K562 (cell line): ENCODE data around the gene PPP1R12B. TPM values are rescaled to one million over a fixed set of nuclear protein-coding genes. Genes with fewer than 3 reads are reported as not detected.

Experiments
- ATAC-seq: fragments of 200-7000 bp; cut with Tn5 transposase; 3 replicates; pipeline ENCODE4 v1.9.1; 2020; ENCODE audit warnings: moderate library complexity
- BruUV-seq: library from RNA; stranded (reverse); fragments of 400-500 nt; replicated peaks from 2 replicates; lab custom pipeline; 2021; lab: Mats Ljungman, UMichigan
- CTCF ChIA-PET: fragments of 300-600 bp; formaldehyde crosslinking; extraction: SDS; loops from one replicate; lab custom pipeline; 2021; ENCODE audit warnings: low intra/inter-chr PET ratio; lab: Yijun Ruan, JAX
- POLR2A ChIA-PET: fragments of 300-600, 350-650 bp; sonication (Branson Sonifier 250); formaldehyde crosslinking; extraction: SDS; loops from one replicate; lab custom pipeline; 2021; ENCODE audit warnings: antibody characterized with exemption, inconsistent platforms; lab: Yijun Ruan, JAX
- DNase-seq, 4 experiments: peaks; one replicate each; pipeline versions ENCODE4 v3.0.0 to v3.0.0-alpha.2; 2011 to 2018; ENCODE audit warnings: low spot score in 3 of 4, mixed read lengths in 3 of 4; ENCODE audit errors: extremely low read depth in 1 of 4
- FAIRE-seq: peaks from 2 replicates; lab custom pipeline; 2011; peaks lifted over from hg19 to GRCh38; lab: Jason Lieb, UNC
- H2AFZ ChIP-seq: 2 replicates; pipeline ENCODE4 v1.6.0; 2011; ENCODE audit warnings: low read depth, low read length, control low read depth, inconsistent platforms
- H3K27ac ChIP-seq: fragments of 200-600 bp; 3 replicates; pipeline ENCODE4 v1.8.0; 2011; ENCODE audit warnings: low read depth, mild to moderate bottlenecking, control low read depth, inconsistent platforms, low read length, moderate library complexity, mixed read lengths; ENCODE audit errors: extremely low read depth
- H3K27me3 ChIP-seq, 2 experiments: fragments of 300-600 bp in 1 of 2; 2 replicates in 1 of 2; 3 replicates in 1 of 2; pipeline versions ENCODE4 v1.6.0 to v1.8.0; 2011; ENCODE audit warnings: inconsistent platforms in 2 of 2, low read length in 2 of 2, mild to moderate bottlenecking in 1 of 2, mixed read lengths in 1 of 2, moderate library complexity in 1 of 2; ENCODE audit not compliant: control insufficient read depth in 2 of 2, insufficient read depth in 2 of 2
- H3K36me3 ChIP-seq: fragments of 300-600 bp; 3 replicates; pipeline ENCODE4 v1.8.0; 2011; ENCODE audit warnings: mild to moderate bottlenecking, low read length, inconsistent platforms; ENCODE audit not compliant: control insufficient read depth, insufficient read depth
- H3K4me1 ChIP-seq, 2 experiments: fragments of 200-600 bp in 1 of 2; replicated peaks in 1 of 2; 2 replicates in 1 of 2; 3 replicates in 1 of 2; pipeline versions ENCODE4 v1.5.1 to v1.8.0; 2011; ENCODE audit warnings: inconsistent platforms in 2 of 2, low read length in 2 of 2, mild to moderate bottlenecking in 1 of 2, mixed read lengths in 1 of 2, moderate library complexity in 1 of 2; ENCODE audit not compliant: control insufficient read depth in 2 of 2, insufficient read depth in 2 of 2
- H3K4me2 ChIP-seq: 2 replicates; pipeline ENCODE4 v1.6.1; 2011; ENCODE audit warnings: low read length, control low read depth, inconsistent platforms, mixed read lengths; ENCODE audit not compliant: insufficient read depth
- H3K4me3 ChIP-seq: fragments of 200-600 bp; sonication (generic), shearing (Covaris generic); 2 replicates; pipeline ENCODE4 v1.5.1; 2016; ENCODE audit warnings: control low read depth, inconsistent platforms
- H3K79me2 ChIP-seq: fragments of 200-600 bp; 3 replicates; pipeline ENCODE4 v1.8.0; 2011; ENCODE audit warnings: low read length, inconsistent platforms; ENCODE audit not compliant: control insufficient read depth, insufficient read depth
- H3K9ac ChIP-seq, 2 experiments: 2 replicates each; pipeline versions ENCODE4 v1.6.0 to v1.6.1; 2011; ENCODE audit warnings: low read depth in 2 of 2, low read length in 2 of 2, control low read depth in 1 of 2, inconsistent platforms in 1 of 2, mild to moderate bottlenecking in 1 of 2, mixed read lengths in 1 of 2; ENCODE audit not compliant: insufficient read depth in 1 of 2
- H3K9me1 ChIP-seq: one replicate; pipeline ENCODE4 v1.6.0; 2011; ENCODE audit warnings: inconsistent platforms, mild to moderate bottlenecking, low read length, moderate library complexity; ENCODE audit not compliant: control insufficient read depth, insufficient read depth
- H3K9me3 ChIP-seq: replicated peaks from 2 replicates; pipeline ENCODE4 v1.5.1; 2011; ENCODE audit warnings: low read depth, low read length, inconsistent platforms; ENCODE audit not compliant: control insufficient read depth, insufficient read depth
- H4K20me1 ChIP-seq: replicated peaks from 2 replicates; pipeline ENCODE4 v1.6.1; 2011; ENCODE audit warnings: low read length, inconsistent platforms, mixed read lengths; ENCODE audit not compliant: control insufficient read depth, insufficient read depth
- ATF7 ChIP-seq: fragments of 450-650 bp; IDR thresholded peaks from 2 replicates; pipeline ENCODE4 v1.7.1; 2014; ENCODE audit warnings: mild to moderate bottlenecking, moderate library complexity
- BRF2 ChIP-seq: IDR thresholded peaks from 3 replicates; pipeline ENCODE4 v1.6.1; 2011; ENCODE audit warnings: borderline replicate concordance, mild to moderate bottlenecking; ENCODE audit not compliant: insufficient read length, insufficient read depth
- CEBPZ ChIP-seq: fragments of 150-350 bp; IDR thresholded peaks from 2 replicates; pipeline ENCODE4 v1.6.1; 2014; ENCODE audit warnings: low read depth, mild to moderate bottlenecking, low read length, borderline replicate concordance
- FOS ChIP-seq: IDR thresholded peaks from 3 replicates; pipeline ENCODE4 v1.6.1; 2011; ENCODE audit not compliant: insufficient read length; ENCODE audit errors: extremely low read depth
- FOXK2 ChIP-seq, 2 experiments: fragments of 450-650 bp; IDR thresholded peaks in 1 of 2; conservative IDR thresholded peaks in 1 of 2; 2 replicates each; pipeline ENCODE4 v1.6.1; 2016; ENCODE audit warnings: low read depth in 2 of 2, mild to moderate bottlenecking in 1 of 2
- GABPA ChIP-seq: fragments of 200-800 bp; sonication (Bioruptor generic); conservative IDR thresholded peaks from 2 replicates; pipeline ENCODE4 v1.6.1; 2016; ENCODE audit warnings: low read depth, missing genetic modification characterization, missing compliant biosample characterization
- GATA2 ChIP-seq: sonication (generic); formaldehyde crosslinking; IDR thresholded peaks from 2 replicates; pipeline ENCODE4 v1.4.0; 2020; ENCODE audit warnings: mild to moderate bottlenecking, missing genetic modification reagents
- GTF2B ChIP-seq: IDR thresholded peaks from 2 replicates; pipeline ENCODE4 v1.6.1; 2011; ENCODE audit not compliant: insufficient read length; ENCODE audit errors: extremely low read depth
- HNRNPL ChIP-seq: fragments of 200-400 bp; formaldehyde crosslinking; IDR thresholded peaks from 2 replicates; pipeline ENCODE4 v1.6.1; 2017; ENCODE audit warnings: low read depth, mild to moderate bottlenecking, low read length
- KAT2B ChIP-seq: IDR thresholded peaks from one replicate; pipeline ENCODE4 v1.6.1; 2012; ENCODE audit warnings: low read depth, mild to moderate bottlenecking, control low read depth, inconsistent platforms, low read length, moderate library complexity
- MEF2D ChIP-seq: conservative IDR thresholded peaks from 2 replicates; pipeline ENCODE4 v1.6.1; 2016; ENCODE audit warnings: low read depth, missing genetic modification characterization, missing compliant biosample characterization
- NCOA1 ChIP-seq: fragments of 450-650 bp; IDR thresholded peaks from 2 replicates; pipeline ENCODE4 v1.6.1; 2016; ENCODE audit warnings: low read depth
- SMAD4 ChIP-seq: fragments of 250-450 bp; sonication (Bioruptor Pico); conservative IDR thresholded peaks from 2 replicates; pipeline ENCODE4 v1.8.0; 2021; ENCODE audit warnings: inconsistent platforms, mild to moderate bottlenecking, moderate library complexity
- ZNF239 ChIP-seq: fragments of 250-450 bp; sonication (Bioruptor Pico); IDR thresholded peaks from 2 replicates; pipeline ENCODE4 v1.4.0; 2020; ENCODE audit warnings: mild to moderate bottlenecking
- ZNF324 ChIP-seq: fragments of 250-450 bp; sonication (Bioruptor Pico); IDR thresholded peaks from 2 replicates; pipeline ENCODE4 v1.4.0; 2020; ENCODE audit warnings: mild to moderate bottlenecking
- ZNF57 ChIP-seq: fragments of 450-650 bp; formaldehyde crosslinking; IDR thresholded peaks from 2 replicates; pipeline ENCODE4 v1.4.0; 2020; ENCODE audit warnings: mild to moderate bottlenecking, moderate library complexity
- ZNF699 ChIP-seq: fragments of 250-450 bp; sonication (Bioruptor Pico); IDR thresholded peaks from 2 replicates; pipeline ENCODE4 v1.8.0; 2021; ENCODE audit warnings: mild to moderate bottlenecking, moderate library complexity; ENCODE audit not compliant: insufficient replicate concordance
- WGBS: fragments of 100-300 bp; shearing (Covaris generic); methylation state at CpG from one replicate; pipeline ENCODE4 v1.1.6; 2016; ENCODE audit warnings: low coverage, mixed read lengths; ENCODE audit not compliant: insufficient coverage; ENCODE audit errors: missing lambda C conversion rate; 5-methylcytosine and 5-hydroxymethylcytosine counted together
- in situ Hi-C: fragments of 300-500 bp; cut with MboI; formaldehyde crosslinking; loops from 4 replicates; pipeline ENCODE4 v1.15.0; 2018; ENCODE audit warnings: inconsistent platforms, mixed read lengths
- intact Hi-C: fragments of 100-400 bp; cut with micrococcal nuclease; formaldehyde crosslinking; loops from 2 replicates; pipeline ENCODE4 v1.14.2; 2022
- polyA plus RNA-seq, 8 experiments: library from polyadenylated mRNA; depleted of rRNA in 4 of 8; stranded (reverse) in 5 of 8; unstranded in 3 of 8; fragments of >200 nt; fragmentation: Nextera tagmentation in 2 of 8; fragmentation: Illumina TruSeq in 1 of 8; extraction: Ambion mirVana in 2 of 8; extraction: Trizol in 1 of 8; gene quantifications; 2 replicates each; pipeline versions ENCODE4 v1.2.1 to v1.2.3, GENCODE V29; 2011 to 2014; ENCODE audit warnings: inconsistent platforms in 1 of 8, missing spikeins in 1 of 8
- total RNA-seq, 7 experiments: library from RNA; depleted of rRNA in 6 of 7; stranded (reverse); fragments of >200 nt in 6 of 7; fragmentation: Illumina TruSeq in 2 of 7; extraction: Trizol in 2 of 7; gene quantifications; 2 replicates each; pipeline versions ENCODE4 v1.2.1 to v1.2.3, GENCODE V29; 2011 to 2021; ENCODE audit warnings: low replicate concordance in 1 of 7

PPP1R12B gene
- total and polyA plus RNA-seq, 9 of the 15 experiments (the other 6 are each of a cell fraction or from before 2014, with no cell fraction given), result 0.73 to 16.9 (median 13.6) TPM

- in situ Hi-C loops, result no loop called here
- DNase-seq, result no peak
- Histone ChIP-seq H3K9me3 (no peaks in the 10 kb centered on the region), H2AFZ (no peak overlapping the region), H3K27me3 (no peaks in the 10 kb centered on the region), H3K4me1 (peaks cover 5 to 8% of the 10 kb centered on the region in 2 experiments; a peak in 2 of 5 replicates), H3K4me3 (no peak overlapping the region), H3K27ac (no peak overlapping the region), H3K9me1 (no peaks in the 10 kb centered on the region), H3K9ac (no peak overlapping the region), H3K79me2 (peaks cover 57% of the 10 kb centered on the region), H4K20me1 (no peaks in the 10 kb centered on the region)
- ChIA-PET CTCF (no interaction called here), POLR2A (interaction anchor here (0.8 to 1.5 kb wide), 3 partner anchors 11 to 57 kb away, joined by 3 to 7 read pairs (median 5); partner anchors contain the start of gene PPP1R12B)
- FAIRE-seq, result no peak
- BruUV-seq, result no TSS peak
- TF ChIP-seq HNRNPL, result no peak
- TF ChIP-seq BRF2, result no peak
- no peak for TF ChIP-seq CEBPZ
- TF ChIP-seq MEF2D (tag), result no peak
- no peak for TF ChIP-seq ZNF699
- TF ChIP-seq SMAD4, result no peak
- TF ChIP-seq KAT2B, result no peak
- TF ChIP-seq ATF7, result no peak
- no peak for TF ChIP-seq GATA2
- TF ChIP-seq FOS, result no peak
- TF ChIP-seq FOXK2 (conservative IDR thresholded peaks at IDR 0.05 in 1 of 2, IDR thresholded peaks at IDR 0.05 in 1 of 2; ENCODE audit: low read depth in 2 of 2), result no peak
- TF ChIP-seq NCOA1, result no peak
- no peak for TF ChIP-seq ZNF57 (CRISPR knock-in tag)
- TF ChIP-seq ZNF324 (CRISPR knock-in tag), result no peak
- TF ChIP-seq GABPA (tag), result no peak
- TF ChIP-seq GTF2B, result no peak
- TF ChIP-seq ZNF239 (CRISPR knock-in tag), result no peak
- TF ChIP-seq, all 486 proteins: peak for 0
- no peak for ATAC-seq
- H3K36me3 ChIP-seq, result no peaks in the 10 kb centered on the region
- intact Hi-C loops, result no loop called here
- no peak overlapping the region for H3K4me2 ChIP-seq
- WGBS, result 89% methylated on average over 3 of the region's 3 CpGs
These were observed 13.2 kb downstream of the PPP1R12B start for GRCh38 chr1:202361701-202362100.
